Measurements from ENCODE around the gene MAP9. TPM values are rescaled to one million over a fixed set of nuclear protein-coding genes. Genes with fewer than 3 reads are reported as not detected.

MAP9 gene
- polyA plus RNA-seq, 3 donors, result 0.01 TPM; not detected in 2

DNA sequence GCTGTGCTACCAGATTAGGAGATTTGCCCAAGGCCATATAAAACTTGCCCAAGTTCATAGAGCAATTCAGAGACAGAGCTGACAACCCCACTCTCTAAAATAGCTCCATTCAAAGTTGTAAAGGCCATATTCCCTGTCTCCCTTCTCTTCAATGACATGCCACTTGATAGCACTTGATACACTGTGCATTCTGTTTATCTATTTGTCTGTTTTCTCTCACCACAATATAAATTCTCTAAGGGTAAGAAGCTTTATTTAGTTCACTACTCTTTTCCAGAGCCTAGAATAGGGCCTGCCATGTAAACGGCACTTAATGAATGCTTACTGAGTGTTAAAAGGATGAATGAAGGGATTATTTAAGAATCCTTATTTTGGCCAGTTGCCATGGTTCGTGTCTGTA is 24.1 kb upstream of the MAP9 start:
- Histone ChIP-seq H3K79me2 (ENCODE audit: insufficient read depth, low read length) (no peaks in the 10 kb centered on the region), H3K27me3 (ENCODE audit: control insufficient read depth in 2 of 2, insufficient read depth in 2 of 2, low read length in 2 of 2) (no peaks in the 10 kb centered on the region), H3K27ac (ENCODE audit: low read depth in 1 of 2, low read length in 2 of 2) (no peak overlapping the region), H3K9me3 (replicated peaks in 1 of 2; ENCODE audit: control insufficient read depth in 1 of 2, insufficient read depth in 1 of 2, low read length in 2 of 2) (no peaks in the 10 kb centered on the region), H4K20me1 (ENCODE audit: insufficient read depth, low read length) (no peaks in the 10 kb centered on the region), H2AFZ (ENCODE audit: insufficient read depth, low read depth, low read length, poor library complexity, severe bottlenecking) (no peak overlapping the region), H3K36me3 (replicated peaks in 1 of 2; ENCODE audit: control insufficient read depth in 1 of 2, insufficient read depth in 2 of 2, low read length in 2 of 2) (no peaks in the 10 kb centered on the region), H3K4me1 (ENCODE audit: control insufficient read depth in 1 of 2, insufficient read depth in 2 of 2, low read length in 2 of 2) (no peaks in the 10 kb centered on the region), H3K4me3 (replicated peaks in 1 of 3; ENCODE audit: low read depth in 2 of 3, low read length in 3 of 3) (no peak overlapping the region), H3K9ac (ENCODE audit: insufficient read depth, low read length, poor library complexity, severe bottlenecking) (no peak overlapping the region), H3K4me2 (replicated peaks; ENCODE audit: extremely low read depth, low read length, poor library complexity, severe bottlenecking) (no peak overlapping the region)
- Mint-ChIP-seq H3K27ac (no peak overlapping the region), H3K4me3 (no peak overlapping the region), H3K9me3 (no peaks in the 10 kb centered on the region), H3K36me3 (no peaks in the 10 kb centered on the region), H3K27me3 (ENCODE audit: low read depth in 3 of 3) (peaks cover 0 to 2% (median 0%) of the 10 kb centered on the region in 3 donors), H3K4me1 (no peaks in the 10 kb centered on the region)
- no peak for DNase-seq
- TF ChIP-seq CTCF (IDR thresholded peaks at IDR 0.05), result no peak
- intact Hi-C loops (cut with micrococcal nuclease), result no loop called here
- WGBS (ENCODE audit: insufficient coverage), result 78% methylated on average over 1 of the region's 2 CpGs

DNA sequence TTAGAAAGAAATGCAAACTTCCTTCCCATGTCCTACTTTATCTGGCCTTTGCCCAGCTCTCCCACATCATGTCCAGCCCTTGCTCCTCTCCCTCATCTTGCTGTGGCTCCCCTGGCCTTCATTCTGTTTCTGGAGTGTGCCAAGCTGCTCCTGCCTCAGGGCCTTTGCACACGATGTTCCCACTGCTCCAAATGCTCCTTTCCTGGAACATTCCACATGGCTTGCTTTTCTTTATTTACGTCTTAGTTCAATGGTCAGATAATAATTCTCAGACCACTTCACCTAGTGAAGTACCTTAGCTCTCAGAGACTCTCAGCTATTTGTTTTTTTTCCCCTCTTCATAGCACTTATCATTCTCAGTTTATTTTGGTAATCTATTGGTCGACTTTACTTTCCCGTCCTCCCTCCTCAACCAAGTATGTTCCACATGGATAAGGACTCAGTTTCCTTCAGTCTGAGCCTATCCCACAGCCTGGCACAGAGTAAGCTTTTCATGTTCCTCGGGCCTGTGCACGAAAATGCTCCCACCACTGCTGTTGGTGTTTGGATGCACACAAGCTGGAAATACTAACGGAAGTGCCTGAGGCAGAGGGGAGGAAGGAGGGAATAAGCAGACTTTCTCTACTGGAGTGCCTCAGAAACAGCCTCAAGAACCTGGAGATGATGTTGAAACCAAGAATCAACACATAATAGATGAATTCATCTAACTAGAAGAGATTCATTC is 23.4 kb upstream of the MAP9 start:
- no peak overlapping the region for H3K27ac ChIP-seq (ENCODE audit: low read depth in 1 of 2, low read length in 2 of 2)
- no peak for DNase-seq
- no peak overlapping the region for H3K9ac ChIP-seq (ENCODE audit: insufficient read depth, low read length, poor library complexity, severe bottlenecking)
- Mint-ChIP-seq H3K4me3 (no peak overlapping the region), H3K9me3 (no peaks in the 10 kb centered on the region), H3K4me1 (no peaks in the 10 kb centered on the region), H3K27me3 (ENCODE audit: low read depth in 3 of 3) (peaks cover 0 to 2% (median 0%) of the 10 kb centered on the region in 3 donors), H3K36me3 (no peaks in the 10 kb centered on the region), H3K27ac (no peak overlapping the region)
- WGBS (ENCODE audit: insufficient coverage), result 65% methylated on average over 4 of the region's 7 CpGs
- no peak overlapping the region for H3K4me3 ChIP-seq (replicated peaks in 1 of 3; ENCODE audit: low read depth in 2 of 3, low read length in 3 of 3)
- TF ChIP-seq CTCF (IDR thresholded peaks at IDR 0.05), result no peak
- intact Hi-C loops (cut with micrococcal nuclease), result no loop called here
- H3K4me1 ChIP-seq (ENCODE audit: control insufficient read depth in 1 of 2, insufficient read depth in 2 of 2, low read length in 2 of 2), result no peaks in the 10 kb centered on the region
- no peaks in the 10 kb centered on the region for H3K79me2 ChIP-seq (ENCODE audit: insufficient read depth, low read length)
- H3K36me3 ChIP-seq (replicated peaks in 1 of 2; ENCODE audit: control insufficient read depth in 1 of 2, insufficient read depth in 2 of 2, low read length in 2 of 2), result no peaks in the 10 kb centered on the region
- no peak overlapping the region for H2AFZ ChIP-seq (ENCODE audit: insufficient read depth, low read depth, low read length, poor library complexity, severe bottlenecking)
- no peaks in the 10 kb centered on the region for H3K9me3 ChIP-seq (replicated peaks in 1 of 2; ENCODE audit: control insufficient read depth in 1 of 2, insufficient read depth in 1 of 2, low read length in 2 of 2)
- H3K27me3 ChIP-seq (ENCODE audit: control insufficient read depth in 2 of 2, insufficient read depth in 2 of 2, low read length in 2 of 2), result no peaks in the 10 kb centered on the region
- H4K20me1 ChIP-seq (ENCODE audit: insufficient read depth, low read length), result no peaks in the 10 kb centered on the region
- no peak overlapping the region for H3K4me2 ChIP-seq (replicated peaks; ENCODE audit: extremely low read depth, low read length, poor library complexity, severe bottlenecking)

Measured in CD14-positive monocyte (primary cell).